Uterus (tissue), 2 donors: ENCODE measurements around the gene NELL2.

Experiments used
- CTCF ChIP-seq, 4 experiments: fragments of 200-600 bp in 2 of 4; fragments of 450-650 bp in 2 of 4; sonication (generic) in 2 of 4; IDR thresholded peaks; one replicate each; pipeline ENCODE4 v1.5.1; 2016 to 2019; ENCODE audit warnings: antibody characterized with exemption in 4 of 4, mild to moderate bottlenecking in 2 of 4, moderate library complexity in 1 of 4
- POLR2A ChIP-seq, 2 donors: fragments of 450-650 bp; IDR thresholded peaks; one replicate each; pipeline ENCODE4 v1.6.1; 2016; ENCODE audit warnings: antibody characterized with exemption in 2 of 2, mild to moderate bottlenecking in 1 of 2, moderate library complexity in 1 of 2

GRCh38 chr12:44738051-44738450 lies 138.1 kb downstream of the NELL2 start:
- TF ChIP-seq POLR2A (IDR thresholded peaks at IDR 0.05) = no peak
- TF ChIP-seq CTCF (IDR thresholded peaks at IDR 0.05) = no peak
